ENCODE data around the gene TGM1.

The TGM1 gene

DNA sequence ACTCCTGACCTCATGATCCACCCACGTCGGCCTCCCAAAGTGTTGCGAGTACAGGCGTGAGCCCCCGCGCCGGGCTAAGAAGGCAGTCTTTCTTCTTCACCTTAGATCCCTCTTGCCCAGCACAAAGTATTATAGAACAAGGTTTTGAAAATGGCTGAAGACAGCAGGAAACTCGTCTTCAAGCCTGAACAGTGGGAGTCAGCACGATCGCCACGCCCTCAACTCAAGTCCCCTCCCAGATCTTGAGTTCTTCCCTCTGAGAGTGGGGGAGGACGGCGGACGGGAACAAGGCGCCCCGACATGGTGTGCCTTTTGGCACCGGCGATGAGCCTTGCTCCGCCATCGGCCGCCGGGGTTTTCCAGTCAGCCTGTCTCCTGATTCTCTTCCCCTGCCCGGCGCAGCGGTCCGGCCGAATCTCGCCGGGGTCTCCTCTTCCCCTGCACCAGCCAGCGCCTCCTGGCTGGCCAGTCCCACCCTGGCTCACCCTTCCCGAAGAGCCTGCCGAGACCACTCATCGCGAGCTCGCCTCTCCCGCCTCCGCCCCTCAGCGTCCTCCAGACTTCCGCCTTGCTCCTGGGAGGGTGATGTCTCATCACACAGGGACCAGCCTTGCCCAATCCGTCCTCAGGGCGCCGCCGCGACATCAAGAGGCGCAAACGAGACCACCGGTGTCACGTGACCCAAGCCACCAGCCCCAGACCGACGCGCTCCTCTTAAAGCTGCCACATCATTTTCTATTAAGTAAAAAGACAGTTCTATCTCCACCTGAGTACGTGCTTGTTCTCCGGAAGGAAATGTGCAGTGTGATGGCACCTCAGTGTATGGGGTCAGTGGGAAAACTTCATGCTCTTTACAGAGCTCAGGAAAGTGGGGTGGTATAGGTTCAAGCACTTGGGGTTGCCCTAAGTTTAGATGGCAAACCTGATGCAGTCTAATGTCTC is 49.8 kb downstream of the TGM1 start, which contains the start of gene CHMP4A:
Gene CHMP4A, minus strand, starts transcription at position 565 of the 942 bp plus-strand sequence. Its CDS starts 49 bp downstream, at position 516.
- Histone ChIP-seq H3K9ac (peak within 1 kb of the TSS; percentile 81), H3K36me3 (ENCODE audit: insufficient read depth) (no peaks in the 10 kb centered on the region), H3K4me1 (ENCODE audit: low read depth, poor library complexity, severe bottlenecking) (peaks cover 22% of the 10 kb centered on the region), H3K4me3 (IDR thresholded peaks at IDR 0.05; ENCODE audit: insufficient read depth, low read depth, low read length) (no peak within 1 kb of the TSS), H3K4me2 (peak within 1 kb of the TSS; percentile 64), H4K20me1 (ENCODE audit: insufficient read depth) (no peaks in the 10 kb centered on the region), H3K79me2 (ENCODE audit: insufficient read depth, low read depth) (0 out of 2 replicates have a peak, but pooled peaks cover 9% of the 10 kb centered on the region), H3K27me3 (ENCODE audit: insufficient read depth, low read depth) (no peaks in the 10 kb centered on the region), H3K27ac (peak within 1 kb of the TSS; percentile 89), H2AFZ (ENCODE audit: low read depth) (peak within 1 kb of the TSS; percentile 45; the same call in 1 of the 2 replicates)
- TF ChIP-seq, protein P1, sequence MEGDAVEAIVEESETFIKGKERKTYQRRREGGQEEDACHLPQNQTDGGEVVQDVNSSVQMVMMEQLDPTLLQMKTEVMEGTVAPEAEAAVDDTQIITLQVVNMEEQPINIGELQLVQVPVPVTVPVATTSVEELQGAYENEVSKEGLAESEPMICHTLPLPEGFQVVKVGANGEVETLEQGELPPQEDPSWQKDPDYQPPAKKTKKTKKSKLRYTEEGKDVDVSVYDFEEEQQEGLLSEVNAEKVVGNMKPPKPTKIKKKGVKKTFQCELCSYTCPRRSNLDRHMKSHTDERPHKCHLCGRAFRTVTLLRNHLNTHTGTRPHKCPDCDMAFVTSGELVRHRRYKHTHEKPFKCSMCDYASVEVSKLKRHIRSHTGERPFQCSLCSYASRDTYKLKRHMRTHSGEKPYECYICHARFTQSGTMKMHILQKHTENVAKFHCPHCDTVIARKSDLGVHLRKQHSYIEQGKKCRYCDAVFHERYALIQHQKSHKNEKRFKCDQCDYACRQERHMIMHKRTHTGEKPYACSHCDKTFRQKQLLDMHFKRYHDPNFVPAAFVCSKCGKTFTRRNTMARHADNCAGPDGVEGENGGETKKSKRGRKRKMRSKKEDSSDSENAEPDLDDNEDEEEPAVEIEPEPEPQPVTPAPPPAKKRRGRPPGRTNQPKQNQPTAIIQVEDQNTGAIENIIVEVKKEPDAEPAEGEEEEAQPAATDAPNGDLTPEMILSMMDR (conservative IDR thresholded peaks at IDR 0.05; ENCODE audit: low read depth, low read length) = no peak

DNA sequence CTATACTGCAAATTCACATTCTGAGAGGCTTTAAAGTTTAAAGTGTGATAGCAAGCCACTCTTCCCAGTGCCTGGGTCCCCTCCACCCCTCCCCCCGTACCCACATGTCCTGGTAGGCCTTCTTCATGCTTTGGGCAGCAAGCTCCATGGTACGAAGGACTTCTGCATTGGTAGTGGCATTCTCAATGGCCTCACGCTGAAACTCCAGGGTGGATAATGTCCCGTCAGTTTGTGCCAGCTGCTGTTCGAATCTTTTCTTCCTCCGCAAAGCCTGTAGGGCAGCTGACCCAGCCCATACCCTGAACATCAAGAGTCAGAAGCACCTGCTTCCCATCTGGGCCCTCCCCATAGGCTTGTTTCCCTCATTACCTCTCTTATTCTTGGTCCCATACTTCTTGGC is 51.7 kb downstream of the TGM1 start:
- no peak overlapping the region for H2AFZ ChIP-seq (ENCODE audit: low read depth)
- 0 out of 2 replicates have a peak, but pooled peaks cover 9% of the 10 kb centered on the region for H3K79me2 ChIP-seq (ENCODE audit: insufficient read depth, low read depth)
- no peak overlapping the region for H3K27ac ChIP-seq
- TF ChIP-seq, protein P1 (conservative IDR thresholded peaks at IDR 0.05; ENCODE audit: low read depth, low read length) = no peak
- H3K9ac ChIP-seq = no peak overlapping the region
- no peaks in the 10 kb centered on the region for H4K20me1 ChIP-seq (ENCODE audit: insufficient read depth)
- no peaks in the 10 kb centered on the region for H3K36me3 ChIP-seq (ENCODE audit: insufficient read depth)
- H3K4me2 ChIP-seq = no peak overlapping the region; the same call in 1 of the 2 replicates
- no peaks in the 10 kb centered on the region for H3K27me3 ChIP-seq (ENCODE audit: insufficient read depth, low read depth)
- no peak overlapping the region for H3K4me3 ChIP-seq (IDR thresholded peaks at IDR 0.05; ENCODE audit: insufficient read depth, low read depth, low read length)
- peaks cover 17% of the 10 kb centered on the region for H3K4me1 ChIP-seq (ENCODE audit: low read depth, poor library complexity, severe bottlenecking)

DNA sequence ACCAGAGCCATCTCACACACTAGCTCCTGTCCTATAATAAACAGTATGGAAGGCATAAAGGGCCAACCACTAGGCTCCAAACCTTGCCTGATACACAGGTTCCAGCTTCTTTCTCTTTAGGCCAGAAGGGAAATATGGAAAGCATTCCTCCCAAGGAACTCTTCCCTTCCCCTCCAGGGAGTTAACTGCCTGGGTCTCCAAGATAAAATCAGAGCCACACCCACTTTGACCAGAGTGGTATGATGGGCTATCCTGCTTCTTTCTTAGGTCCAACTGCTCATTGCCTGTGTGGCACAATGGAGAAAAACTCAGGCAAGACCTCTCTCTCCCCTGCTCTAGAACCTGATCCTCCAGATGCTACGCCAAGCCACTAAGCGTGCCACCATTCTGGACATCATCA is 55.4 kb downstream of the TGM1 start:
- Histone ChIP-seq H3K9ac (no peak overlapping the region), H3K4me1 (ENCODE audit: low read depth, poor library complexity, severe bottlenecking) (no peaks in the 10 kb centered on the region), H3K36me3 (ENCODE audit: insufficient read depth) (no peaks in the 10 kb centered on the region), H3K79me2 (ENCODE audit: insufficient read depth, low read depth) (0 out of 2 replicates have a peak, but pooled peaks cover 9% of the 10 kb centered on the region), H4K20me1 (ENCODE audit: insufficient read depth) (no peaks in the 10 kb centered on the region), H3K4me3 (IDR thresholded peaks at IDR 0.05; ENCODE audit: insufficient read depth, low read depth, low read length) (no peak overlapping the region), H3K27ac (no peak overlapping the region), H2AFZ (ENCODE audit: low read depth) (no peak overlapping the region), H3K27me3 (ENCODE audit: insufficient read depth, low read depth) (no peaks in the 10 kb centered on the region), H3K4me2 (no peak overlapping the region)
- TF ChIP-seq, protein P1 (conservative IDR thresholded peaks at IDR 0.05; ENCODE audit: low read depth, low read length) = no peak

DNA sequence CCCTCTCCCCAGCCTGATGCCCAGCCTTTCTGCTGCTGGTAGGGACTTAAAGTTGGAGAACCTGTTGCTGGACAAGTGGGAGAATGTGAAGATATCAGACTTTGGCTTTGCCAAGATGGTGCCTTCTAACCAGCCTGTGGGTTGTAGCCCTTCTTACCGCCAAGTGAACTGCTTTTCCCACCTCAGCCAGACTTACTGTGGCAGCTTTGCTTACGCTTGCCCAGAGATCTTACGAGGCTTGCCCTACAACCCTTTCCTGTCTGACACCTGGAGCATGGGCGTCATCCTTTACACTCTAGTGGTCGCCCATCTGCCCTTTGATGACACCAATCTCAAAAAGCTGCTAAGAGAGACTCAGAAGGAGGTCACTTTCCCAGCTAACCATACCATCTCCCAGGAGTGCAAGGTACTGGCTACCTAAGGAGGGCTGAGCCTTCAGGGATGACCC is 55.8 kb downstream of the TGM1 start:
- no peaks in the 10 kb centered on the region for H3K36me3 ChIP-seq (ENCODE audit: insufficient read depth)
- H3K79me2 ChIP-seq (ENCODE audit: insufficient read depth, low read depth) = 0 out of 2 replicates have a peak, but pooled peaks cover 6% of the 10 kb centered on the region
- no peak overlapping the region for H3K9ac ChIP-seq
- no peak overlapping the region for H3K4me3 ChIP-seq (IDR thresholded peaks at IDR 0.05; ENCODE audit: insufficient read depth, low read depth, low read length)
- no peaks in the 10 kb centered on the region for H3K27me3 ChIP-seq (ENCODE audit: insufficient read depth, low read depth)
- H3K27ac ChIP-seq = no peak overlapping the region
- no peak overlapping the region for H2AFZ ChIP-seq (ENCODE audit: low read depth)
- no peaks in the 10 kb centered on the region for H3K4me1 ChIP-seq (ENCODE audit: low read depth, poor library complexity, severe bottlenecking)
- TF ChIP-seq, protein P1 (conservative IDR thresholded peaks at IDR 0.05; ENCODE audit: low read depth, low read length) = no peak
- no peaks in the 10 kb centered on the region for H4K20me1 ChIP-seq (ENCODE audit: insufficient read depth)
- H3K4me2 ChIP-seq = no peak overlapping the region

All from KMS-11 (cell line).